Stimulated activated CD8-positive, alpha-beta memory T cell treated with anti-CD3 and anti-CD28 coated beads, Interleukin-7, amount 100 ng/mL, for 1 hour (primary cell): Measurements from ENCODE around the gene LSM2.
"Not testable (repeated sequence)": the region's sequence is repeated elsewhere in the genome, so short reads cannot be mapped to it uniquely, and the experiment has no call there.

Experiments
- DNase-seq, 2 donors: peaks; one replicate each; pipeline ENCODE4 v3.0.0-alpha.2; 2020; ENCODE audit warnings: low read depth in 2 of 2

LSM2 gene

GRCh38 chr6:31827286-31828079, 20.7 kb upstream of the LSM2 start, which contains the start of gene HSPA1B:
TSS of gene HSPA1B (plus strand) at chr6:31827738. CDS start at chr6:31827951, 213 bp downstream.
- peak; percentile 78 to 81 for DNase-seq

GRCh38 chr6:31826793-31827285, 20.1 kb upstream of the LSM2 start:
- DNase-seq, result no peak

- DNase-seq, result no peak
Measured at GRCh38 chr6:31825553-31825952, 18.8 kb upstream of the LSM2 start.

GRCh38 chr6:31823592-31824196, 16.9 kb upstream of the LSM2 start:
- DNase-seq, result not testable (repeated sequence)

GRCh38 chr6:31822036-31822821, 15.5 kb upstream of the LSM2 start:
- DNase-seq, result peak in 1 of 2 donors; percentile 37

- no peak for DNase-seq
Measured at GRCh38 chr6:31821301-31822035, 14.7 kb upstream of the LSM2 start.

- not testable (repeated sequence) for DNase-seq
Measured at GRCh38 chr6:31820399-31820798, 13.6 kb upstream of the LSM2 start.

GRCh38 chr6:31819871-31820299, 13.1 kb upstream of the LSM2 start:
- DNase-seq, result no peak

GRCh38 chr6:31817929-31818511, 11.3 kb upstream of the LSM2 start:
- DNase-seq, result not testable (repeated sequence)

- DNase-seq, result not testable (repeated sequence)
Measured at GRCh38 chr6:31817133-31817928, 10.6 kb upstream of the LSM2 start.

- no peak for DNase-seq
Measured at GRCh38 chr6:31815025-31815838, 8.5 kb upstream of the LSM2 start, which contains the start of the genes HSPA1A and HSPA1L. TSS of gene HSPA1A (plus strand) at chr6:31815543. CDS start at chr6:31815757, 214 bp downstream. TSS of gene HSPA1L (minus strand) at chr6:31815283. CDS start at chr6:31811972, 3,311 bp downstream.

- DNase-seq, result no peak
Measured at GRCh38 chr6:31814677-31815024, 7.9 kb upstream of the LSM2 start.

- no peak for DNase-seq
Measured at GRCh38 chr6:31813465-31813849, 6.7 kb upstream of the LSM2 start.

GRCh38 chr6:31811645-31812044, 4.9 kb upstream of the LSM2 start:
- DNase-seq, result no peak

- not testable (repeated sequence) for DNase-seq
Measured at GRCh38 chr6:31808599-31808998, 1.8 kb upstream of the LSM2 start.

GRCh38 chr6:31805939-31806469, 762 bp downstream of the LSM2 start:
- no peak for DNase-seq

- not testable (repeated sequence) for DNase-seq
Measured at GRCh38 chr6:31801031-31801927, 5.5 kb downstream of the LSM2 start.

GRCh38 chr6:31799781-31800180, 7.0 kb downstream of the LSM2 start:
- DNase-seq, result no peak
